WTC11 (cell line): ENCODE measurements around the gene GCC2. TPM values are rescaled to one million over a fixed set of nuclear protein-coding genes. Genes with fewer than 3 reads are reported as not detected.

Experiments
- ATAC-seq: fragments of 200-7000 bp; cut with Tn5 transposase; 2 replicates; pipeline ENCODE4 v1.10.0; 2021; ENCODE audit warnings: mild to moderate bottlenecking, moderate library complexity
- CTCF ChIA-PET: fragments of 300-600 bp; sonication (Branson Sonifier 250); formaldehyde crosslinking; loops from one replicate; lab custom pipeline; 2021; ENCODE audit warnings: antibody characterized with exemption; lab: Charles Lee
- POLR2A ChIA-PET: fragments of 350-600 bp; sonication (Branson Sonifier 250); formaldehyde crosslinking; loops from one replicate; lab custom pipeline; 2021; ENCODE audit warnings: antibody characterized with exemption; lab: Charles Lee
- DNase-seq: peaks from one replicate; pipeline ENCODE4 v3.0.0; 2021; ENCODE audit warnings: low spot score
- H3K27ac Mint-ChIP-seq: 2 replicates; pipeline ENCODE4 v1.8.0; 2021; ENCODE audit warnings: mixed read lengths
- H3K27me3 Mint-ChIP-seq: 2 replicates; pipeline ENCODE4 v1.8.0; 2021; ENCODE audit warnings: low read depth, mild to moderate bottlenecking, moderate library complexity, mixed read lengths
- H3K36me3 Mint-ChIP-seq: 2 replicates; pipeline ENCODE4 v1.8.0; 2021; ENCODE audit warnings: mixed read lengths
- H3K4me1 Mint-ChIP-seq: 2 replicates; pipeline ENCODE4 v1.8.0; 2022; ENCODE audit warnings: mixed read lengths
- H3K4me3 Mint-ChIP-seq: 2 replicates; pipeline ENCODE4 v1.8.0; 2021; ENCODE audit warnings: mild to moderate bottlenecking, moderate library complexity, mixed read lengths
- H3K9me3 Mint-ChIP-seq: 2 replicates; pipeline ENCODE4 v1.8.0; 2021; ENCODE audit warnings: mixed read lengths
- ARID4B ChIP-seq: sonication (generic); formaldehyde crosslinking; IDR thresholded peaks from 2 replicates; pipeline ENCODE4 v1.8.0; 2023; ENCODE audit warnings: missing genetic modification reagents, mild to moderate bottlenecking, borderline replicate concordance
- E2F4 ChIP-seq: sonication (generic); formaldehyde crosslinking; IDR thresholded peaks from 2 replicates; pipeline ENCODE4 v1.8.1; 2022; ENCODE audit warnings: low read depth, mild to moderate bottlenecking, moderate library complexity, missing genetic modification reagents, borderline replicate concordance
- IRF2 ChIP-seq: sonication (generic); formaldehyde crosslinking; IDR thresholded peaks from 2 replicates; pipeline ENCODE4 v1.8.0; 2022; ENCODE audit warnings: low read depth, missing genetic modification reagents, borderline replicate concordance
- JAZF1 ChIP-seq: fragments of 250-450 bp; sonication (Bioruptor Pico); IDR thresholded peaks from 2 replicates; pipeline ENCODE4 v1.9.0; 2021; ENCODE audit warnings: moderate library complexity, mild to moderate bottlenecking, inconsistent platforms
- JUN ChIP-seq: sonication (generic); formaldehyde crosslinking; IDR thresholded peaks from 2 replicates; pipeline ENCODE4 v1.8.0; 2023; ENCODE audit warnings: mild to moderate bottlenecking, missing genetic modification reagents
- KAT7 ChIP-seq: sonication (generic); formaldehyde crosslinking; IDR thresholded peaks from 2 replicates; pipeline ENCODE4 v1.8.1; 2023; ENCODE audit warnings: missing genetic modification reagents, mild to moderate bottlenecking, borderline replicate concordance
- NR3C1 ChIP-seq: sonication (generic); formaldehyde crosslinking; conservative IDR thresholded peaks from 2 replicates; pipeline ENCODE4 v1.8.1; 2023; ENCODE audit warnings: low read depth, mild to moderate bottlenecking, missing genetic modification reagents
- RELA ChIP-seq: sonication (generic); formaldehyde crosslinking; IDR thresholded peaks from 2 replicates; pipeline ENCODE4 v1.8.1; 2022; ENCODE audit warnings: missing genetic modification reagents, mild to moderate bottlenecking, borderline replicate concordance
- SMAD3 ChIP-seq: sonication (generic); formaldehyde crosslinking; IDR thresholded peaks from 2 replicates; pipeline ENCODE4 v1.8.0; 2022; ENCODE audit warnings: missing genetic modification reagents, mild to moderate bottlenecking, borderline replicate concordance
- USF1 ChIP-seq: sonication (generic); formaldehyde crosslinking; IDR thresholded peaks from 2 replicates; pipeline ENCODE4 v1.8.0; 2022; ENCODE audit warnings: mild to moderate bottlenecking, missing genetic modification reagents
- ZBTB21 ChIP-seq: sonication (generic); formaldehyde crosslinking; IDR thresholded peaks from 2 replicates; pipeline ENCODE4 v1.8.1; 2023; ENCODE audit warnings: mild to moderate bottlenecking, missing genetic modification reagents, borderline replicate concordance
- ZNF138 ChIP-seq: sonication (generic); formaldehyde crosslinking; conservative IDR thresholded peaks from 2 replicates; pipeline ENCODE4 v1.8.1; 2022; ENCODE audit warnings: mild to moderate bottlenecking, moderate library complexity, missing genetic modification reagents
- ZNF219 ChIP-seq: sonication (generic); formaldehyde crosslinking; IDR thresholded peaks from 2 replicates; pipeline ENCODE4 v1.8.0; 2023; ENCODE audit warnings: missing genetic modification reagents, mild to moderate bottlenecking, borderline replicate concordance
- ZNF281 ChIP-seq: sonication (generic); formaldehyde crosslinking; IDR thresholded peaks from 2 replicates; pipeline ENCODE4 v1.8.0; 2023; ENCODE audit warnings: mild to moderate bottlenecking, missing genetic modification reagents
- ZNF396 ChIP-seq: fragments of 250-450 bp; sonication (Bioruptor Pico); IDR thresholded peaks from 2 replicates; pipeline ENCODE4 v1.8.0; 2021; ENCODE audit warnings: mild to moderate bottlenecking, moderate library complexity, borderline replicate concordance
- ZNF416 ChIP-seq: fragments of 250-450 bp; sonication (Bioruptor Pico); IDR thresholded peaks from 2 replicates; pipeline ENCODE4 v1.9.0; 2021; ENCODE audit warnings: mild to moderate bottlenecking, inconsistent platforms
- ZNF532 ChIP-seq: fragments of 250-450 bp; sonication (Bioruptor Pico); IDR thresholded peaks from 2 replicates; pipeline ENCODE4 v1.9.0; 2021; ENCODE audit warnings: mild to moderate bottlenecking, borderline replicate concordance
- total RNA-seq: library from RNA; stranded (reverse); gene quantifications from 3 replicates; pipeline ENCODE4 v1.2.3, GENCODE V29; 2021
- TF ChIP-seq, protein P1 (sequence below): fragments of 250-450 bp; sonication (Bioruptor Pico); IDR thresholded peaks from 2 replicates; pipeline ENCODE4 v1.9.0; 2021; ENCODE audit warnings: moderate library complexity, mild to moderate bottlenecking, inconsistent platforms, borderline replicate concordance

Gene GCC2
- total RNA-seq, 1 experiment from 2014 or later, result 66.5 TPM

- CTCF ChIA-PET, result no interaction called here
- no peak for DNase-seq
- Mint-ChIP-seq H3K27me3 (no peaks in the 10 kb centered on the region), H3K27ac (no peak overlapping the region), H3K4me1 (no peaks in the 10 kb centered on the region), H3K9me3 (peaks cover 9% of the 10 kb centered on the region)
- POLR2A ChIA-PET, result no interaction called here
- TF ChIP-seq ZNF416 (CRISPR knock-in tag), result no peak
- TF ChIP-seq ZNF396 (CRISPR knock-in tag), result no peak
- TF ChIP-seq E2F4, result no peak
- TF ChIP-seq SMAD3 (CRISPR knock-in tag), result no peak
- no peak for TF ChIP-seq ZBTB21
- TF ChIP-seq RELA, result no peak
- no peak for TF ChIP-seq ZNF219
- TF ChIP-seq, protein P1, sequence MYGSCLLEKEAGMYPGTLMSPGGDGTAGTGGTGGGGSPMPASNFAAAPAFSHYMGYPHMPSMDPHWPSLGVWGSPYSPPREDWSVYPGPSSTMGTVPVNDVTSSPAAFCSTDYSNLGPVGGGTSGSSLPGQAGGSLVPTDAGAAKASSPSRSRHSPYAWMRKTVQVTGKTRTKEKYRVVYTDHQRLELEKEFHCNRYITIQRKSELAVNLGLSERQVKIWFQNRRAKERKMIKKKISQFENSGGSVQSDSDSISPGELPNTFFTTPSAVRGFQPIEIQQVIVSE (CRISPR knock-in tag), result no peak
- TF ChIP-seq ZNF532, result no peak
- TF ChIP-seq JAZF1 (CRISPR knock-in tag), result no peak
- TF ChIP-seq ZNF281 (CRISPR knock-in tag), result no peak
- no peak for TF ChIP-seq ARID4B (CRISPR knock-in tag)
- no peak for TF ChIP-seq NR3C1 (CRISPR knock-in tag)
- no peak for TF ChIP-seq KAT7 (CRISPR knock-in tag)
- no peak for TF ChIP-seq JUN (CRISPR knock-in tag)
- no peak for TF ChIP-seq IRF2
- TF ChIP-seq USF1, result no peak
- TF ChIP-seq ZNF138 (CRISPR knock-in tag), result no peak
- TF ChIP-seq, all 79 proteins: peak for 0
- Mint-ChIP-seq H3K36me3 (no peaks in the 10 kb centered on the region), H3K4me3 (no peak overlapping the region)
- no peak for ATAC-seq
These were observed 34.6 kb upstream of the GCC2 start for GRCh38 chr2:108414256-108414876.
